Endothelial cell of umbilical vein (primary cell): Measurements from ENCODE around the gene PRRT4. TPM values are rescaled to one million over a fixed set of nuclear protein-coding genes. Genes with fewer than 3 reads are reported as not detected.

ENCODE experiments used
- BruUV-seq: library from RNA; stranded (reverse); fragments of 400-500 nt; replicated peaks from 2 replicates; lab custom pipeline; 2021; lab: Mats Ljungman, UMichigan
- CTCF ChIA-PET: fragments of 300-600, 350-600 bp; sonication (Branson Sonifier 250); formaldehyde crosslinking; loops from one replicate; lab custom pipeline; 2021; ENCODE audit warnings: antibody characterized with exemption, inconsistent platforms; lab: Charles Lee
- POLR2A ChIA-PET: fragments of 300-600, 350-600 bp; sonication (Branson Sonifier 250); formaldehyde crosslinking; loops from one replicate; lab custom pipeline; 2021; ENCODE audit warnings: antibody characterized with exemption, inconsistent platforms; lab: Charles Lee
- DNase-seq: peaks from one replicate; pipeline ENCODE4 v3.0.0-alpha.2; 2011; ENCODE audit warnings: low read depth, low spot score
- FAIRE-seq: peaks from 2 replicates; lab custom pipeline; 2011; peaks lifted over from hg19 to GRCh38; lab: Jason Lieb, UNC
- H2AFZ ChIP-seq: 2 replicates; pipeline ENCODE4 v1.6.0; 2012; ENCODE audit warnings: low read depth, low read length, control low read depth, inconsistent platforms
- H3K27ac ChIP-seq: 2 replicates; pipeline ENCODE4 v1.5.1; 2011; ENCODE audit warnings: low read depth, mild to moderate bottlenecking, control low read depth, low read length, moderate library complexity; ENCODE audit not compliant: insufficient read depth
- H3K27me3 ChIP-seq, 2 experiments: 2 replicates each; pipeline versions ENCODE4 v1.6.0 to v1.6.1; 2011; ENCODE audit warnings: low read length in 2 of 2, mixed read lengths in 1 of 2; ENCODE audit not compliant: control insufficient read depth in 2 of 2, insufficient read depth in 2 of 2
- H3K36me3 ChIP-seq, 2 experiments: 2 replicates in 1 of 2; 3 replicates in 1 of 2; pipeline ENCODE4 v1.5.1; 2011; ENCODE audit warnings: low read length in 2 of 2, mild to moderate bottlenecking in 1 of 2, moderate library complexity in 1 of 2; ENCODE audit not compliant: control insufficient read depth in 2 of 2, insufficient read depth in 2 of 2; ENCODE audit errors: extremely low read depth in 1 of 2
- H3K4me1 ChIP-seq: 3 replicates; pipeline ENCODE4 v1.5.1; 2011; ENCODE audit warnings: mild to moderate bottlenecking, low read length; ENCODE audit not compliant: control insufficient read depth, insufficient read depth; ENCODE audit errors: extremely low read depth
- H3K4me2 ChIP-seq: 2 replicates; pipeline ENCODE4 v1.6.1; 2011; ENCODE audit warnings: low read length, control low read depth, mixed read lengths; ENCODE audit not compliant: insufficient read depth
- H3K4me3 ChIP-seq, 3 experiments: fragments of 200-600 bp in 1 of 3; sonication (generic), shearing (Covaris generic) in 1 of 3; replicated peaks in 1 of 3; 2 replicates each; pipeline ENCODE4 v1.5.1; 2011 to 2016; ENCODE audit warnings: control low read depth in 3 of 3, low read length in 3 of 3, mild to moderate bottlenecking in 2 of 3, inconsistent platforms in 1 of 3, low read depth in 1 of 3, moderate library complexity in 1 of 3; ENCODE audit not compliant: insufficient read depth in 1 of 3
- H3K79me2 ChIP-seq: 2 replicates; pipeline ENCODE4 v1.6.0; 2012; ENCODE audit warnings: low read length, inconsistent platforms; ENCODE audit not compliant: control insufficient read depth, insufficient read depth
- H3K9ac ChIP-seq: replicated peaks from 2 replicates; pipeline ENCODE3; 2011; ENCODE audit warnings: low read length, control low read depth; ENCODE audit not compliant: insufficient read depth; ENCODE audit errors: extremely low read depth
- H3K9me1 ChIP-seq: replicated peaks from 3 replicates; pipeline ENCODE4 v1.6.0; 2011; ENCODE audit warnings: mild to moderate bottlenecking, low read length; ENCODE audit not compliant: control insufficient read depth, insufficient read depth; ENCODE audit errors: extremely low read depth
- H3K9me3 ChIP-seq: replicated peaks from 2 replicates; pipeline ENCODE4 v1.5.1; 2012; ENCODE audit warnings: low read length, inconsistent platforms; ENCODE audit not compliant: control insufficient read depth, insufficient read depth
- H4K20me1 ChIP-seq: replicated peaks from 2 replicates; pipeline ENCODE3; 2011; ENCODE audit warnings: mild to moderate bottlenecking, low read length; ENCODE audit not compliant: control insufficient read depth, insufficient read depth; ENCODE audit errors: extremely low read depth
- EZH2 ChIP-seq: IDR thresholded peaks from 2 replicates; pipeline ENCODE4 v1.6.1; 2012; ENCODE audit warnings: borderline replicate concordance, low read depth, mild to moderate bottlenecking, moderate library complexity, low read length, inconsistent platforms; ENCODE audit not compliant: severe bottlenecking
- FOS ChIP-seq: IDR thresholded peaks from 2 replicates; pipeline ENCODE4 v1.6.1; 2011; ENCODE audit warnings: mild to moderate bottlenecking, low read length, moderate library complexity, borderline replicate concordance; ENCODE audit not compliant: insufficient read depth
- GATA2 ChIP-seq: IDR thresholded peaks from 2 replicates; pipeline ENCODE4 v1.7.0; 2011; ENCODE audit warnings: low read depth, mild to moderate bottlenecking, moderate library complexity, mixed read lengths, low read length; ENCODE audit not compliant: insufficient read length, insufficient read depth
- JUN ChIP-seq: IDR thresholded peaks from 2 replicates; pipeline ENCODE4 v1.6.1; 2011; ENCODE audit warnings: borderline replicate concordance, low read depth; ENCODE audit not compliant: insufficient read length, insufficient read depth
- MYC ChIP-seq: IDR thresholded peaks from one replicate; pipeline ENCODE4 v1.6.1; 2011; ENCODE audit warnings: mild to moderate bottlenecking, low read depth, low read length
- POLR2A ChIP-seq: IDR thresholded peaks from 2 replicates; pipeline ENCODE4 v1.6.1; 2012; ENCODE audit warnings: low read depth, mild to moderate bottlenecking, control low read depth, low read length
- POLR2AphosphoS5 ChIP-seq: IDR thresholded peaks from 2 replicates; pipeline ENCODE4 v1.6.1; 2012; ENCODE audit warnings: low read depth, mild to moderate bottlenecking, control low read depth, low read length, moderate library complexity; ENCODE audit not compliant: insufficient read depth
- dilution Hi-C: fragments of 300-500 bp; cut with MboI; formaldehyde crosslinking; loops from one replicate; pipeline ENCODE4 v1.15.0; 2019; ENCODE audit warnings: low sequenced_read_pairs; ENCODE audit not compliant: extremely low pct_ligation_motif_present
- intact Hi-C: fragments of 100-400 bp; cut with micrococcal nuclease; formaldehyde crosslinking; loops from one replicate; pipeline ENCODE4 v1.10.0; 2022
- polyA plus RNA-seq, 4 experiments: library from polyadenylated mRNA; depleted of rRNA in 3 of 4; stranded (reverse) in 3 of 4; unstranded in 1 of 4; fragments of >200 nt; gene quantifications; 2 replicates each; pipeline versions ENCODE4 v1.2.1 to v1.2.3, GENCODE V29; 2011 to 2012; ENCODE audit warnings: missing spikeins in 1 of 4
- total RNA-seq: library from RNA; stranded (reverse); gene quantifications from 2 replicates; pipeline ENCODE4 v1.2.3, GENCODE V29; 2021
- TF ChIP-seq, protein P1 (sequence below): IDR thresholded peaks from 2 replicates; pipeline ENCODE4 v1.6.1; 2011; ENCODE audit not compliant: insufficient read depth, insufficient read length
- TF ChIP-seq, protein P2 (sequence below), 2 donors: IDR thresholded peaks; 1 replicate in 1 of 2; 2 replicates in 1 of 2; pipeline ENCODE4 v1.5.1; 2011; ENCODE audit warnings: low read length in 2 of 2, mild to moderate bottlenecking in 2 of 2, moderate library complexity in 2 of 2, control low read depth in 1 of 2, inconsistent platforms in 1 of 2, low read depth in 1 of 2; ENCODE audit not compliant: insufficient read depth in 1 of 2; ENCODE audit errors: extremely low read depth in 1 of 2

PRRT4 gene
- total and polyA plus RNA-seq, 2 donors (not counting 3 experiments of a cell fraction or from before 2014, with no cell fraction given), result 0.03 TPM; not detected in 1

DNA sequence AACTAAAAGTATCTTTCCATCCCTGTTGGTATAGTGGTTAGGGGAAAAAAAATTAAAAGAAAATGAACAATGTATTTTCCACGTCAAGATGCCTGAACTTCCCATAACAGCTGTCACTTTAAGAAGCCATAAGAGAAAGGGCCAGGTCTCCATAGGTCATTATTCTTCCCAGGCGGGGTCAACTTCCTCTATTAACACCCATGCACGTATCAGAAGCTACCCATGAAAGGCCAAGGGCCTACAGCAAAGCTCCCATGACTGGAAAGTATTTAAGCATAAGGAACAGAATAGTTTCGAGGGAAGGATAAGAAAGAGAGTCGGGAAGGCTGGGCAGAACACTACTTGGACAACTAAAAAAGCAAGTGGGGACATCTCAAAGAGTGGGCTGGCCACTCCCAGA, 57.8 kb downstream of the PRRT4 start:
- intact Hi-C loops (no loop called here), dilution Hi-C loops (no loop called here)
- CTCF ChIA-PET, result no interaction called here
- POLR2A ChIA-PET, result no interaction called here
- BruUV-seq, result no TSS peak
- no peak for TF ChIP-seq GATA2
- no peak for TF ChIP-seq JUN
- TF ChIP-seq, protein P1, sequence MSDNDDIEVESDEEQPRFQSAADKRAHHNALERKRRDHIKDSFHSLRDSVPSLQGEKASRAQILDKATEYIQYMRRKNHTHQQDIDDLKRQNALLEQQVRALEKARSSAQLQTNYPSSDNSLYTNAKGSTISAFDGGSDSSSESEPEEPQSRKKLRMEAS, result no peak
- no peak for TF ChIP-seq MYC
- TF ChIP-seq POLR2A, result no peak
- no peak for TF ChIP-seq POLR2AphosphoS5
- no peak for TF ChIP-seq EZH2
- no peak for TF ChIP-seq FOS
- TF ChIP-seq, protein P2, sequence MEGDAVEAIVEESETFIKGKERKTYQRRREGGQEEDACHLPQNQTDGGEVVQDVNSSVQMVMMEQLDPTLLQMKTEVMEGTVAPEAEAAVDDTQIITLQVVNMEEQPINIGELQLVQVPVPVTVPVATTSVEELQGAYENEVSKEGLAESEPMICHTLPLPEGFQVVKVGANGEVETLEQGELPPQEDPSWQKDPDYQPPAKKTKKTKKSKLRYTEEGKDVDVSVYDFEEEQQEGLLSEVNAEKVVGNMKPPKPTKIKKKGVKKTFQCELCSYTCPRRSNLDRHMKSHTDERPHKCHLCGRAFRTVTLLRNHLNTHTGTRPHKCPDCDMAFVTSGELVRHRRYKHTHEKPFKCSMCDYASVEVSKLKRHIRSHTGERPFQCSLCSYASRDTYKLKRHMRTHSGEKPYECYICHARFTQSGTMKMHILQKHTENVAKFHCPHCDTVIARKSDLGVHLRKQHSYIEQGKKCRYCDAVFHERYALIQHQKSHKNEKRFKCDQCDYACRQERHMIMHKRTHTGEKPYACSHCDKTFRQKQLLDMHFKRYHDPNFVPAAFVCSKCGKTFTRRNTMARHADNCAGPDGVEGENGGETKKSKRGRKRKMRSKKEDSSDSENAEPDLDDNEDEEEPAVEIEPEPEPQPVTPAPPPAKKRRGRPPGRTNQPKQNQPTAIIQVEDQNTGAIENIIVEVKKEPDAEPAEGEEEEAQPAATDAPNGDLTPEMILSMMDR (IDR thresholded peaks at IDR 0.05; ENCODE audit: extremely low read depth in 1 of 2, insufficient read depth in 1 of 2, low read depth in 1 of 2, low read length in 2 of 2), result no peak
- no peak overlapping the region for H3K9ac ChIP-seq
- no peaks in the 10 kb centered on the region for H3K4me1 ChIP-seq
- H3K79me2 ChIP-seq, result no peaks in the 10 kb centered on the region
- H3K27me3 ChIP-seq, result no peaks in the 10 kb centered on the region
- H3K27ac ChIP-seq, result no peak overlapping the region
- no peak for FAIRE-seq
- H3K9me1 ChIP-seq, result no peaks in the 10 kb centered on the region
- no peaks in the 10 kb centered on the region for H4K20me1 ChIP-seq
- H3K4me2 ChIP-seq, result no peak overlapping the region
- no peak for DNase-seq
- no peak overlapping the region for H3K4me3 ChIP-seq
- H3K36me3 ChIP-seq, result peaks cover 5 to 15% of the 10 kb centered on the region in 2 experiments
- no peaks in the 10 kb centered on the region for H3K9me3 ChIP-seq
- H2AFZ ChIP-seq, result no peak overlapping the region
